Measurements from ENCODE around the gene STARD8. TPM values are rescaled to one million over a fixed set of nuclear protein-coding genes. Genes with fewer than 3 reads are reported as not detected.
A peak's percentile ranks its signal among the peaks of the same experiment; 100 is the strongest.
"Not testable (repeated sequence)": the region's sequence is repeated elsewhere in the genome, so short reads cannot be mapped to it uniquely, and the experiment has no call there.

Gene STARD8
- total RNA-seq, 1 donor from 2014 or later, result 0.11 TPM

GRCh38 chrX:68727696-68728095 lies 80.2 kb downstream of the STARD8 start:
- no peak overlapping the region for H3K27ac Mint-ChIP-seq
- H3K4me3 Mint-ChIP-seq, result no peak overlapping the region

GRCh38 chrX:68728186-68728585 lies 80.7 kb downstream of the STARD8 start:
- no peak for DNase-seq
- Mint-ChIP-seq H3K4me3 (no peak overlapping the region), H3K27me3 (peaks cover 2% of the 10 kb centered on the region), H3K36me3 (ENCODE audit: low read depth) (no peaks in the 10 kb centered on the region), H3K27ac (no peak overlapping the region), H3K4me1 (no peaks in the 10 kb centered on the region), H3K9me3 (no peaks in the 10 kb centered on the region)
- no peak for ATAC-seq (ENCODE audit: low read depth)
- POLR2A ChIA-PET, result no interaction called here
- CTCF ChIA-PET, result no interaction called here
- intact Hi-C loops (cut with micrococcal nuclease), result no loop called here
- TF ChIP-seq CTCF (IDR thresholded peaks at IDR 0.05), result no peak

More at GRCh38 chrX:68727696-68728095, 80.2 kb downstream of the STARD8 start:
- H3K27me3 Mint-ChIP-seq, result peaks cover 2% of the 10 kb centered on the region
- DNase-seq (no peak), ATAC-seq (ENCODE audit: low read depth) (no peak)
- TF ChIP-seq CTCF (IDR thresholded peaks at IDR 0.05), result no peak
- no peaks in the 10 kb centered on the region for H3K4me1 Mint-ChIP-seq
- POLR2A ChIA-PET, result no interaction called here
- CTCF ChIA-PET, result no interaction called here
- no peaks in the 10 kb centered on the region for H3K36me3 Mint-ChIP-seq (ENCODE audit: low read depth)
- H3K9me3 Mint-ChIP-seq, result no peaks in the 10 kb centered on the region
- intact Hi-C loops (cut with micrococcal nuclease), result no loop called here

GRCh38 chrX:68731254-68731653 lies 83.8 kb downstream of the STARD8 start:
- intact Hi-C loops (cut with micrococcal nuclease), result loop anchor here (5.0 kb wide), 1 partner anchor 656 kb away; no protein-coding TSS in a partner anchor
- H3K9me3 Mint-ChIP-seq, result no peaks in the 10 kb centered on the region
- no peak overlapping the region for H3K4me3 Mint-ChIP-seq
- no peak for TF ChIP-seq CTCF (IDR thresholded peaks at IDR 0.05)
- H3K36me3 Mint-ChIP-seq (ENCODE audit: low read depth), result no peaks in the 10 kb centered on the region
- ChIA-PET POLR2A (no interaction called here), CTCF (no interaction called here)
- no peak overlapping the region for H3K27ac Mint-ChIP-seq
- no peak for DNase-seq
- H3K27me3 Mint-ChIP-seq, result peaks cover 2% of the 10 kb centered on the region
- ATAC-seq (ENCODE audit: low read depth), result no peak
- H3K4me1 Mint-ChIP-seq, result no peaks in the 10 kb centered on the region

GRCh38 chrX:68732906-68733493 lies 85.5 kb downstream of the STARD8 start:
- DNase-seq (peak; percentile 27), ATAC-seq (ENCODE audit: low read depth) (no peak)
- Mint-ChIP-seq H3K4me1 (no peaks in the 10 kb centered on the region), H3K27me3 (peaks cover 2% of the 10 kb centered on the region), H3K9me3 (no peaks in the 10 kb centered on the region), H3K27ac (no peak overlapping the region), H3K36me3 (ENCODE audit: low read depth) (no peaks in the 10 kb centered on the region), H3K4me3 (no peak overlapping the region)
- ChIA-PET CTCF (interaction anchor here (0.7 kb wide), 2 partner anchors 95 to 1364 kb away, joined by 3 to 4 read pairs; no protein-coding TSS in a partner anchor), POLR2A (no interaction called here)
- intact Hi-C loops (cut with micrococcal nuclease), result loop anchor here (5.0 kb wide), 1 partner anchor 654 kb away; no protein-coding TSS in a partner anchor
- TF ChIP-seq CTCF (IDR thresholded peaks at IDR 0.05), result no peak

- H3K27me3 Mint-ChIP-seq, result peaks cover 2% of the 10 kb centered on the region
Observed at GRCh38 chrX:68735266-68735665, 87.8 kb downstream of the STARD8 start.

GRCh38 chrX:68741864-68742263 lies 94.4 kb downstream of the STARD8 start:
- H3K4me3 Mint-ChIP-seq; ATAC-seq (ENCODE audit: low read depth); H3K27me3 Mint-ChIP-seq; POLR2A ChIA-PET; H3K4me1 Mint-ChIP-seq; H3K27ac Mint-ChIP-seq; DNase-seq; intact Hi-C loops (cut with micrococcal nuclease); H3K9me3 Mint-ChIP-seq; CTCF ChIA-PET; H3K36me3 Mint-ChIP-seq (ENCODE audit: low read depth): not testable (repeated sequence)

More at GRCh38 chrX:68735266-68735665, 87.8 kb downstream of the STARD8 start:
- DNase-seq (no peak), ATAC-seq (ENCODE audit: low read depth) (no peak)
- no peak overlapping the region for H3K27ac Mint-ChIP-seq
- POLR2A ChIA-PET, result no interaction called here
- no peaks in the 10 kb centered on the region for H3K4me1 Mint-ChIP-seq
- H3K4me3 Mint-ChIP-seq, result no peak overlapping the region
- intact Hi-C loops (cut with micrococcal nuclease), result no loop called here
- CTCF ChIA-PET, result no interaction called here
- H3K36me3 Mint-ChIP-seq (ENCODE audit: low read depth), result no peaks in the 10 kb centered on the region
- TF ChIP-seq CTCF (IDR thresholded peaks at IDR 0.05), result no peak
- H3K9me3 Mint-ChIP-seq, result no peaks in the 10 kb centered on the region

All from activated B cell treated with CpG ODN at 0.5 μM for 24 hours (primary cell).